HG03066 (cell line): Measurements from ENCODE around the gene MCTP2.

Experiments used
- ATAC-seq: cut with Tn5 transposase; IDR thresholded peaks from one replicate; pipeline ENCODE4 v1.9.1; 2021; ENCODE audit warnings: low read depth; ENCODE audit not compliant: unreplicated experiment

Gene MCTP2

GRCh38 chr15:94259121-94259751 is 27.9 kb downstream of the MCTP2 start:
- no peak for ATAC-seq

GRCh38 chr15:94259863-94260262 is 28.5 kb downstream of the MCTP2 start:
- ATAC-seq = no peak

- ATAC-seq = no peak
Observed at GRCh38 chr15:94262201-94262600, 30.8 kb downstream of the MCTP2 start.

GRCh38 chr15:94263341-94264273 is 32.2 kb downstream of the MCTP2 start:
- ATAC-seq = peak; percentile 57

GRCh38 chr15:94265009-94265408 is 33.6 kb downstream of the MCTP2 start:
- no peak for ATAC-seq

- no peak for ATAC-seq
Observed at GRCh38 chr15:94265982-94266381, 34.6 kb downstream of the MCTP2 start.

- ATAC-seq = no peak
Observed at GRCh38 chr15:94266789-94267188, 35.4 kb downstream of the MCTP2 start.

- no peak for ATAC-seq
Observed at GRCh38 chr15:94269954-94270353, 38.6 kb downstream of the MCTP2 start.

GRCh38 chr15:94270570-94270969 is 39.2 kb downstream of the MCTP2 start:
- ATAC-seq = no peak

- peak; percentile 76 for ATAC-seq
Observed at GRCh38 chr15:94272251-94272898, 41.0 kb downstream of the MCTP2 start.

GRCh38 chr15:94273826-94274225 is 42.5 kb downstream of the MCTP2 start:
- no peak for ATAC-seq

GRCh38 chr15:94274745-94275144 is 43.4 kb downstream of the MCTP2 start:
- no peak for ATAC-seq

GRCh38 chr15:94277485-94277884 is 46.1 kb downstream of the MCTP2 start:
- ATAC-seq = no peak

- no peak for ATAC-seq
Observed at GRCh38 chr15:94279736-94280135, 48.4 kb downstream of the MCTP2 start.

- ATAC-seq = no peak
Observed at GRCh38 chr15:94280301-94280700, 48.9 kb downstream of the MCTP2 start.

- no peak for ATAC-seq
Observed at GRCh38 chr15:94282269-94283250, 51.2 kb downstream of the MCTP2 start.

- no peak for ATAC-seq
Observed at GRCh38 chr15:94286583-94286982, 55.2 kb downstream of the MCTP2 start.

GRCh38 chr15:94287794-94288246 is 56.5 kb downstream of the MCTP2 start:
- ATAC-seq = peak; percentile 99

GRCh38 chr15:94290730-94291129 is 59.4 kb downstream of the MCTP2 start:
- no peak for ATAC-seq
